ENCODE measurements around the gene FBXO2.

Gene FBXO2

GRCh38 chr1:11661103-11661502 is 6.9 kb upstream of the FBXO2 start:
- POLR2A ChIA-PET = no interaction called here
- no peak for TF ChIP-seq LEF1 (IDR thresholded peaks at IDR 0.05; ENCODE audit: borderline replicate concordance)
- TF ChIP-seq NFRKB (IDR thresholded peaks at IDR 0.05) = no peak
- TF ChIP-seq HDGF (IDR thresholded peaks at IDR 0.05; ENCODE audit: borderline replicate concordance) = no peak
- no peak for TF ChIP-seq ARNT (IDR thresholded peaks at IDR 0.05)
- no peak for TF ChIP-seq PKNOX1 (IDR thresholded peaks at IDR 0.05)
- no peak for TF ChIP-seq SUZ12 (IDR thresholded peaks at IDR 0.05)
- TF ChIP-seq BHLHE40 (IDR thresholded peaks at IDR 0.05; ENCODE audit: borderline replicate concordance) = no peak
- TF ChIP-seq ZNF384 (IDR thresholded peaks at IDR 0.05) = no peak
- no peak for TF ChIP-seq FOXM1 (IDR thresholded peaks at IDR 0.05; ENCODE audit: borderline replicate concordance)
- TF ChIP-seq CTBP1 (IDR thresholded peaks at IDR 0.05; ENCODE audit: borderline replicate concordance) = no peak
- no peak for TF ChIP-seq TARDBP (IDR thresholded peaks at IDR 0.05)
- no peak for DNase-seq (ENCODE audit: extremely low spot score)
- CTCF ChIA-PET = no interaction called here

- CTCF ChIA-PET = no interaction called here
- no peak for TF ChIP-seq L3MBTL2 (conservative IDR thresholded peaks at IDR 0.05)
- TF ChIP-seq HDGF (IDR thresholded peaks at IDR 0.05; ENCODE audit: borderline replicate concordance) = no peak
- TF ChIP-seq FOXK2 (IDR thresholded peaks at IDR 0.05) = no peak
- no peak for TF ChIP-seq ZNF384 (IDR thresholded peaks at IDR 0.05)
- TF ChIP-seq TARDBP (IDR thresholded peaks at IDR 0.05) = no peak
- no peak for TF ChIP-seq CTBP1 (IDR thresholded peaks at IDR 0.05; ENCODE audit: borderline replicate concordance)
- no peak for TF ChIP-seq BHLHE40 (IDR thresholded peaks at IDR 0.05; ENCODE audit: borderline replicate concordance)
- no peak for TF ChIP-seq ARNT (IDR thresholded peaks at IDR 0.05)
- TF ChIP-seq FOXM1 (IDR thresholded peaks at IDR 0.05; ENCODE audit: borderline replicate concordance) = no peak
- no peak for DNase-seq (ENCODE audit: extremely low spot score)
- POLR2A ChIA-PET = no interaction called here
Observed at GRCh38 chr1:11659748-11660147, 5.5 kb upstream of the FBXO2 start.

GRCh38 chr1:11658542-11658941 is 4.3 kb upstream of the FBXO2 start:
- TF ChIP-seq ZNF384 (IDR thresholded peaks at IDR 0.05) (no peak), FOXK2 (IDR thresholded peaks at IDR 0.05) (no peak), NFRKB (IDR thresholded peaks at IDR 0.05) (no peak), TARDBP (IDR thresholded peaks at IDR 0.05) (no peak)
- ChIA-PET CTCF (no interaction called here), POLR2A (no interaction called here)
- no peak for DNase-seq (ENCODE audit: extremely low spot score)

DNA sequence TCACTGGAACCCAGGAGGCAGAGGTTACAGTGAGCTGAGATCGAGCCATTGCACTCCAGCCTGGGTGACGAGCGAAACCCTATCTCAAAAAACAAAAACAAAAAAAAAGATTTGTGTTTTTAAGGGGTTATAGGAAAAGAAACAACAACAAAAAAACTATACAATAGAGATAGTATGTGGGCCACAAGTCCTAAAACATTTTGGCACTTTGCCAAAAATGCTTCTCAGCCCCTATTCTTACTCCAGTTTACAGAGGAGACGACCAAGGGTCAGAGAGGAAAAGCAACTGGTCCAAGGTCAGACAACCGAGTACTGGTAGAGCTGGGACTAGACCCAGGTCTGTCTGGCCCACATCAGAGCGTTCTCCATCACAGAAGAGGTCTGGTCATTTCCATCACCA is 3.4 kb upstream of the FBXO2 start:
- no peak for DNase-seq (ENCODE audit: extremely low spot score)
- CTCF ChIA-PET = no interaction called here
- POLR2A ChIA-PET = no interaction called here
- TF ChIP-seq HDGF (IDR thresholded peaks at IDR 0.05; ENCODE audit: borderline replicate concordance) = no peak
- TF ChIP-seq PKNOX1 (IDR thresholded peaks at IDR 0.05) = no peak
- TF ChIP-seq BHLHE40 (IDR thresholded peaks at IDR 0.05; ENCODE audit: borderline replicate concordance) = no peak
- TF ChIP-seq TARDBP (IDR thresholded peaks at IDR 0.05) = no peak
- no peak for TF ChIP-seq SUZ12 (IDR thresholded peaks at IDR 0.05)
- no peak for TF ChIP-seq FOXM1 (IDR thresholded peaks at IDR 0.05; ENCODE audit: borderline replicate concordance)
- no peak for TF ChIP-seq CTBP1 (IDR thresholded peaks at IDR 0.05; ENCODE audit: borderline replicate concordance)
- no peak for TF ChIP-seq NFRKB (IDR thresholded peaks at IDR 0.05)
- no peak for TF ChIP-seq ZNF384 (IDR thresholded peaks at IDR 0.05)
- no peak for TF ChIP-seq LEF1 (IDR thresholded peaks at IDR 0.05; ENCODE audit: borderline replicate concordance)
- no peak for TF ChIP-seq FOXA1 (IDR thresholded peaks at IDR 0.05)
- no peak for TF ChIP-seq FOXK2 (IDR thresholded peaks at IDR 0.05)

DNA sequence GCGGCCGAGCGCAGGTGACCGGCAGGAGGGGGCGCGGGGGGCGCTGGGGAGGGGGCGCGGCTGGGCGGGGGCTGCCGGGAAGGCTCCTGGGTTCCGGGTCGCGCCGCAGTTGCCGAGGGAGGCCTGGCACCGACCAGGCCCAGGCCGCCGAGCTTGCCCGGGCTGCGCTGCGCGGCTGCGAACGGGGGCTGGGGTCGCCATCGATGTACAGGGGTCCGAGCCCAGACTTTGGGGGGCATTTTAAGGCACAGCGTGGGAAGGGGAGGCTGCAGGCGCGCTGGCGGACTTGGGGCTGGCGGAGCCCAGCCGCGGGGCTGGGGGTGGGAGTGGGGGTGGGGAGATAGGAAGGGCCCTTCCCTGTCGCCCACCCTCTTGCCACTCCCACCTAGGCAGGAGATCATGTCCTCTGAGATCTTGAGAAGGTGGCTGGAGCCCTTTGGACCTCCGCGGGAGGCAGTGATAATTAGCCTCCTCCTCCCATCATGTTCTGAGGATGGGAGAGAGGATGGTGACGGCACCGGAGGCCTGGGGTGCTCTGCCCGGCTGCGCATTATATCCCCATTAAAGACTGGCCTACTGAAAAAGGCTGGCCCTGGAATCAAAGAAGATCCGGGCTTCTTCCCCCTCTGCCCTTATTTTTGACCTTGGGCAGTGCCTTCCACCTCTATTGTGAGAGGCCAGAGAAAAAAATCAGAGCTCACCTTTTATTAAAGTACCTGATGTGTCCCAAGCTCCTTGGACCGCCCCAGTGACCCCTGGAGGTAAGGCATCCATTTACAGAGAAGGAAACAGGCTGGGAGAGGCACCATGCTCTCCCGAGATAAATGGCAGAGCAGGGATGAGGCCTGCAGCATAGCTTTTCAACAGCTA is 945 bp upstream of the FBXO2 start:
- POLR2A ChIA-PET = interaction anchor here (1.1 kb wide), 2 partner anchors 9 to 82 kb away, joined by 3 to 4 read pairs; partner anchors contain the start of gene FBXO6
- TF ChIP-seq BHLHE40 (IDR thresholded peaks at IDR 0.05; ENCODE audit: borderline replicate concordance) (no peak), PKNOX1 (IDR thresholded peaks at IDR 0.05) (no peak), FOXA1 (IDR thresholded peaks at IDR 0.05) (no peak), HDGF (IDR thresholded peaks at IDR 0.05; ENCODE audit: borderline replicate concordance) (no peak), FOXM1 (IDR thresholded peaks at IDR 0.05; ENCODE audit: borderline replicate concordance) (no peak), SUZ12 (IDR thresholded peaks at IDR 0.05) (no peak), L3MBTL2 (conservative IDR thresholded peaks at IDR 0.05) (no peak), NFRKB (IDR thresholded peaks at IDR 0.05) (no peak), TARDBP (IDR thresholded peaks at IDR 0.05) (no peak), FOXK2 (IDR thresholded peaks at IDR 0.05) (no peak), SP1 (IDR thresholded peaks at IDR 0.05) (no peak), CTBP1 (IDR thresholded peaks at IDR 0.05; ENCODE audit: borderline replicate concordance) (no peak), ELF4 (IDR thresholded peaks at IDR 0.05) (no peak), ZNF384 (IDR thresholded peaks at IDR 0.05) (no peak), LEF1 (IDR thresholded peaks at IDR 0.05; ENCODE audit: borderline replicate concordance) (no peak), ARNT (IDR thresholded peaks at IDR 0.05) (no peak)
- DNase-seq (ENCODE audit: extremely low spot score) = no peak
- CTCF ChIA-PET = interaction anchor here (1.1 to 1.8 kb wide), 4 partner anchors 9 to 64 kb away, joined by 3 to 7 read pairs (median 6); partner anchors contain the start of gene FBXO6

GRCh38 chr1:11653861-11654136 is 430 bp downstream of the FBXO2 start:
- ChIA-PET POLR2A (interaction anchor here (1.1 kb wide), 1 partner anchor 10 kb away, joined by 4 read pairs; the partner anchor contains the start of gene FBXO6), CTCF (interaction anchor here (1.5 kb wide), 1 partner anchor 57 kb away, joined by 4 read pairs; no protein-coding TSS in a partner anchor)
- no peak for TF ChIP-seq ZNF384 (IDR thresholded peaks at IDR 0.05)
- TF ChIP-seq CTBP1 (IDR thresholded peaks at IDR 0.05; ENCODE audit: borderline replicate concordance) = no peak
- no peak for TF ChIP-seq L3MBTL2 (conservative IDR thresholded peaks at IDR 0.05)
- no peak for TF ChIP-seq ELF4 (IDR thresholded peaks at IDR 0.05)
- no peak for TF ChIP-seq HDGF (IDR thresholded peaks at IDR 0.05; ENCODE audit: borderline replicate concordance)
- no peak for TF ChIP-seq FOXA1 (IDR thresholded peaks at IDR 0.05)
- no peak for TF ChIP-seq TARDBP (IDR thresholded peaks at IDR 0.05)
- no peak for TF ChIP-seq NFRKB (IDR thresholded peaks at IDR 0.05)
- TF ChIP-seq FOXK2 (IDR thresholded peaks at IDR 0.05) = no peak
- TF ChIP-seq LEF1 (IDR thresholded peaks at IDR 0.05; ENCODE audit: borderline replicate concordance) = no peak
- TF ChIP-seq ARNT (IDR thresholded peaks at IDR 0.05) = no peak
- TF ChIP-seq FOXM1 (IDR thresholded peaks at IDR 0.05; ENCODE audit: borderline replicate concordance) = no peak
- no peak for TF ChIP-seq SP1 (IDR thresholded peaks at IDR 0.05)
- no peak for TF ChIP-seq SUZ12 (IDR thresholded peaks at IDR 0.05)
- no peak for DNase-seq (ENCODE audit: extremely low spot score)
